GM12878 (cell line): Measurements from ENCODE around the gene CIAO1. TPM values are rescaled to one million over a fixed set of nuclear protein-coding genes. Genes with fewer than 3 reads are reported as not detected.

Source experiments
- NBN ChIP-seq: fragments of 450-650 bp; IDR thresholded peaks from 2 replicates; pipeline ENCODE4 v1.6.1; 2016
- polyA plus RNA-seq, 11 experiments: library from polyadenylated mRNA; depleted of rRNA in 4 of 11; unstranded in 6 of 11; stranded (reverse) in 5 of 11; fragments of >200 nt; fragmentation: Nextera tagmentation in 4 of 11; fragmentation: Illumina TruSeq in 1 of 11; extraction: Ambion mirVana in 4 of 11; extraction: Trizol in 1 of 11; gene quantifications; 1 replicate in 1 of 11; 2 replicates in 10 of 11; pipeline versions ENCODE4 v1.2.1 to v1.2.3, GENCODE V29; 2011 to 2016; ENCODE audit warnings: inconsistent platforms in 2 of 11, missing spikeins in 2 of 11, low read depth in 1 of 11
- total RNA-seq, 4 experiments: library from RNA; depleted of rRNA in 3 of 4; stranded (reverse); fragments of >200 nt in 3 of 4; fragmentation: Illumina TruSeq in 1 of 4; extraction: Trizol in 1 of 4; gene quantifications; 2 replicates each; pipeline versions ENCODE4 v1.2.1 to v1.2.3, GENCODE V29; 2013 to 2021

CIAO1 gene
- total and polyA plus RNA-seq, 10 of the 15 experiments (the other 5 are each of a cell fraction or from before 2014, with no cell fraction given): 8.3 to 89.4 (median 63.4) TPM

DNA sequence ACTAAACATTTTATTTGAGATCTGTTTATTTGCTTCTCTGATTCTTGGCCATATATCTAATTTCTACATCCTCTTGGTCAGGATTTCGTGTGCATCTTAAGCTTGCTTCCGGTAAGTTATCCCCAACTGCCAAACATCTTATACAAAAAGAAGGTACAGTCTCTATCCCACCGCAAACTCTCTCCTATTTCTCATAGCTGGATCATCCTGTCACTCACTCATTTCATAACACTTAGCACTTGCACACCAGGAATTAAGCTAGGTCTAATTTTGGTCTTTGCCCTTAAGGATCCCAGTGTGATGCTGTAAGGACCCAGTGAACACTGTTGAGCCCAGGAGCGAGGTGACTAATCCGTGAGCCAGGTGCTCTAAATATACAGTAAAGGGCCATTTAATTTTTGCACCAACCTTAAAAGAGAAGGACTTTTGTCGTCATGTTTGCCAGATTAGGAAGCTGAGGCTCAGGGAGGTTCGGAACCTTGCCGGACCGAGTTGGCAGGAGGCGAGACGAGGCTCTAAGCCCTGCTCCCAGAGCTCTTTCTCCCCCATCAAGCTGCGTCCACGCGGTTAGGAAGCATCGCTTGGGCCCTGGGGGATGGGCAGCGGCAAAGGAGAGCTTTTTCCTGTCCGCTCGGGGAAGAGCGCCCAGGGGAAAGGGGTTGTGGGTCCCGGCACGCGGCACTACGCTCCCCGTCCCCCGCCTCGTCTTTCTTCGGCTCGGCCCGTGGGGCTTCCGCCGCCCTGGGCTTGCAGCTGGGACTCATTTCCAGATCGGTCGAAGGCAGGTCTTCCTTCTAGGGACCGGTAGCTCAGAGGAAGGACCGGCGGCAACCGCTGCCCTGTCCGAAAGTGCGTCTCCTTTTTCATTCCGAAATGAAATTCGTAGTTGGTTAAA, 55.0 kb downstream of the CIAO1 start (continued):
- 0 out of 2 replicates have a peak, but pooled peaks have one; percentile 25 for TF ChIP-seq NBN

Other genes with a start within 250 kb of the CIAO1 start
Only the 7 nearest of the 10 such genes appear.
- gene ASTL, start 127.7 kb upstream of the CIAO1 start, total RNA-seq (2014; rRNA removed): 0.27 and 0.40 TPM in 2 replicates
- 0.54 TPM in 1 of 2 replicates, not detected in the other for gene ASTL, start 127.7 kb upstream of the CIAO1 start, total RNA-seq (2014; rRNA removed; fragmentation: Illumina TruSeq; extraction: Trizol)
- 0.43 and 1.0 TPM in 2 replicates for gene ASTL, start 127.7 kb upstream of the CIAO1 start, total RNA-seq (2021)
- 0.10 and 0.37 TPM in 2 replicates for gene ASTL, start 127.7 kb upstream of the CIAO1 start, polyA plus RNA-seq (2011; rRNA removed)
- gene ASTL, start 127.7 kb upstream of the CIAO1 start, polyA plus RNA-seq (2014; fragmentation: Illumina TruSeq; extraction: Trizol): 0.24 TPM in 1 of 2 replicates, not detected in the other
- gene ASTL, start 127.7 kb upstream of the CIAO1 start, polyA plus RNA-seq (2014; fragmentation: Nextera tagmentation; extraction: Ambion mirVana): not detected
- 0.18 and 0.37 TPM in 2 replicates for gene ASTL, start 127.7 kb upstream of the CIAO1 start, polyA plus RNA-seq (2014; rRNA removed)
- not detected for gene ASTL, start 127.7 kb upstream of the CIAO1 start, polyA plus RNA-seq (2016; fragmentation: Nextera tagmentation; extraction: Ambion mirVana)
- 212 and 227 TPM in 2 replicates for gene DUSP2, start 120.8 kb upstream of the CIAO1 start, total RNA-seq (2014; rRNA removed)
- 57.4 and 58.0 TPM in 2 replicates for gene DUSP2, start 120.8 kb upstream of the CIAO1 start, total RNA-seq (2014; rRNA removed; fragmentation: Illumina TruSeq; extraction: Trizol)
- gene DUSP2, start 120.8 kb upstream of the CIAO1 start, total RNA-seq (2021): 181 and 194 TPM in 2 replicates
- 47.5 and 84.3 TPM in 2 replicates for gene DUSP2, start 120.8 kb upstream of the CIAO1 start, polyA plus RNA-seq (2011; rRNA removed)
- gene DUSP2, start 120.8 kb upstream of the CIAO1 start, polyA plus RNA-seq (2014; fragmentation: Illumina TruSeq; extraction: Trizol): 11.9 and 35.6 TPM in 2 replicates
- gene DUSP2, start 120.8 kb upstream of the CIAO1 start, polyA plus RNA-seq (2014; fragmentation: Nextera tagmentation; extraction: Ambion mirVana): 10 to 100 TPM in 1 of 2 experiments, 1 to 10 TPM in 1; 9.7 to 34.6 TPM
- 158 and 168 TPM in 2 replicates for gene DUSP2, start 120.8 kb upstream of the CIAO1 start, polyA plus RNA-seq (2014; rRNA removed)
- gene DUSP2, start 120.8 kb upstream of the CIAO1 start, polyA plus RNA-seq (2016; fragmentation: Nextera tagmentation; extraction: Ambion mirVana): 10 to 100 TPM; 10.2 to 56.4 TPM
- 215 and 229 TPM in 2 replicates for gene STARD7, start 57.4 kb upstream of the CIAO1 start, total RNA-seq (2014; rRNA removed)
- 148 and 153 TPM in 2 replicates for gene STARD7, start 57.4 kb upstream of the CIAO1 start, total RNA-seq (2014; rRNA removed; fragmentation: Illumina TruSeq; extraction: Trizol)
- 194 and 200 TPM in 2 replicates for gene STARD7, start 57.4 kb upstream of the CIAO1 start, total RNA-seq (2021)
- gene STARD7, start 57.4 kb upstream of the CIAO1 start, polyA plus RNA-seq (2011; rRNA removed): 139 and 142 TPM in 2 replicates
- 154 and 182 TPM in 2 replicates for gene STARD7, start 57.4 kb upstream of the CIAO1 start, polyA plus RNA-seq (2014; fragmentation: Illumina TruSeq; extraction: Trizol)
- gene STARD7, start 57.4 kb upstream of the CIAO1 start, polyA plus RNA-seq (2014; fragmentation: Nextera tagmentation; extraction: Ambion mirVana): 100 to 1,000 TPM in 1 of 2 experiments, 10 to 100 TPM in 1; 85.4 to 114 TPM
- 120 and 123 TPM in 2 replicates for gene STARD7, start 57.4 kb upstream of the CIAO1 start, polyA plus RNA-seq (2014; rRNA removed)
- 100 to 1,000 TPM; 225 to 237 TPM for gene STARD7, start 57.4 kb upstream of the CIAO1 start, polyA plus RNA-seq (2016; fragmentation: Nextera tagmentation; extraction: Ambion mirVana)
- gene TMEM127, start 228 bp upstream of the CIAO1 start, total RNA-seq (2014; rRNA removed): 11.2 and 15.3 TPM in 2 replicates
- gene TMEM127, start 228 bp upstream of the CIAO1 start, total RNA-seq (2014; rRNA removed; fragmentation: Illumina TruSeq; extraction: Trizol): 8.2 and 8.9 TPM in 2 replicates
- gene TMEM127, start 228 bp upstream of the CIAO1 start, total RNA-seq (2021): 25.6 and 27.2 TPM in 2 replicates
- gene TMEM127, start 228 bp upstream of the CIAO1 start, polyA plus RNA-seq (2011; rRNA removed): 11.6 and 24.9 TPM in 2 replicates
- 10.5 and 19.9 TPM in 2 replicates for gene TMEM127, start 228 bp upstream of the CIAO1 start, polyA plus RNA-seq (2014; fragmentation: Illumina TruSeq; extraction: Trizol)
- 1 to 10 TPM; 2.6 to 3.0 TPM for gene TMEM127, start 228 bp upstream of the CIAO1 start, polyA plus RNA-seq (2014; fragmentation: Nextera tagmentation; extraction: Ambion mirVana)
- 18.4 and 22.3 TPM in 2 replicates for gene TMEM127, start 228 bp upstream of the CIAO1 start, polyA plus RNA-seq (2014; rRNA removed)
- gene TMEM127, start 228 bp upstream of the CIAO1 start, polyA plus RNA-seq (2016; fragmentation: Nextera tagmentation; extraction: Ambion mirVana): 10 to 100 TPM; 17.0 to 18.4 TPM
- gene SNRNP200, start 39.3 kb downstream of the CIAO1 start, total RNA-seq (2014; rRNA removed): 68.7 and 72.9 TPM in 2 replicates
- 59.2 and 61.9 TPM in 2 replicates for gene SNRNP200, start 39.3 kb downstream of the CIAO1 start, total RNA-seq (2014; rRNA removed; fragmentation: Illumina TruSeq; extraction: Trizol)
- gene SNRNP200, start 39.3 kb downstream of the CIAO1 start, total RNA-seq (2021): 147 and 158 TPM in 2 replicates
- gene SNRNP200, start 39.3 kb downstream of the CIAO1 start, polyA plus RNA-seq (2011; rRNA removed): 106 and 176 TPM in 2 replicates
- gene SNRNP200, start 39.3 kb downstream of the CIAO1 start, polyA plus RNA-seq (2014; fragmentation: Illumina TruSeq; extraction: Trizol): 111 and 157 TPM in 2 replicates
- gene SNRNP200, start 39.3 kb downstream of the CIAO1 start, polyA plus RNA-seq (2014; fragmentation: Nextera tagmentation; extraction: Ambion mirVana): 10 to 100 TPM; 61.6 to 64.6 TPM
- 145 and 147 TPM in 2 replicates for gene SNRNP200, start 39.3 kb downstream of the CIAO1 start, polyA plus RNA-seq (2014; rRNA removed)
- gene SNRNP200, start 39.3 kb downstream of the CIAO1 start, polyA plus RNA-seq (2016; fragmentation: Nextera tagmentation; extraction: Ambion mirVana): 100 to 1,000 TPM; 100 to 111 TPM
- 28.7 and 29.6 TPM in 2 replicates for gene ITPRIPL1, start 59.1 kb downstream of the CIAO1 start, total RNA-seq (2014; rRNA removed)
- 16.8 and 17.1 TPM in 2 replicates for gene ITPRIPL1, start 59.1 kb downstream of the CIAO1 start, total RNA-seq (2014; rRNA removed; fragmentation: Illumina TruSeq; extraction: Trizol)
- 23.8 and 28.7 TPM in 2 replicates for gene ITPRIPL1, start 59.1 kb downstream of the CIAO1 start, total RNA-seq (2021)
- gene ITPRIPL1, start 59.1 kb downstream of the CIAO1 start, polyA plus RNA-seq (2011; rRNA removed): 6.8 and 11.7 TPM in 2 replicates
- gene ITPRIPL1, start 59.1 kb downstream of the CIAO1 start, polyA plus RNA-seq (2014; fragmentation: Illumina TruSeq; extraction: Trizol): 16.1 and 20.6 TPM in 2 replicates
- gene ITPRIPL1, start 59.1 kb downstream of the CIAO1 start, polyA plus RNA-seq (2014; fragmentation: Nextera tagmentation; extraction: Ambion mirVana): 1 to 10 TPM; 4.9 to 5.7 TPM
- gene ITPRIPL1, start 59.1 kb downstream of the CIAO1 start, polyA plus RNA-seq (2014; rRNA removed): 16.8 and 18.8 TPM in 2 replicates
- gene ITPRIPL1, start 59.1 kb downstream of the CIAO1 start, polyA plus RNA-seq (2016; fragmentation: Nextera tagmentation; extraction: Ambion mirVana): 1 to 10 TPM; 9.9 TPM
- gene NCAPH, start 69.5 kb downstream of the CIAO1 start, total RNA-seq (2014; rRNA removed): 58.1 and 66.4 TPM in 2 replicates
- gene NCAPH, start 69.5 kb downstream of the CIAO1 start, total RNA-seq (2014; rRNA removed; fragmentation: Illumina TruSeq; extraction: Trizol): 63.6 and 64.5 TPM in 2 replicates
- 67.0 and 71.0 TPM in 2 replicates for gene NCAPH, start 69.5 kb downstream of the CIAO1 start, total RNA-seq (2021)
- gene NCAPH, start 69.5 kb downstream of the CIAO1 start, polyA plus RNA-seq (2011; rRNA removed): 67.7 and 71.2 TPM in 2 replicates
- 90.1 and 107 TPM in 2 replicates for gene NCAPH, start 69.5 kb downstream of the CIAO1 start, polyA plus RNA-seq (2014; fragmentation: Illumina TruSeq; extraction: Trizol)
- 10 to 100 TPM; 42.6 to 45.8 TPM for gene NCAPH, start 69.5 kb downstream of the CIAO1 start, polyA plus RNA-seq (2014; fragmentation: Nextera tagmentation; extraction: Ambion mirVana)
- 66.2 and 71.4 TPM in 2 replicates for gene NCAPH, start 69.5 kb downstream of the CIAO1 start, polyA plus RNA-seq (2014; rRNA removed)
- gene NCAPH, start 69.5 kb downstream of the CIAO1 start, polyA plus RNA-seq (2016; fragmentation: Nextera tagmentation; extraction: Ambion mirVana): 10 to 100 TPM; 69.6 to 73.4 TPM